ENCODE results near the gene KCNK15. TPM values are rescaled to one million over a fixed set of nuclear protein-coding genes. Genes with fewer than 3 reads are reported as not detected.

Gene KCNK15
- total and polyA plus RNA-seq, 4 experiments from 2014 or later: not detected

DNA sequence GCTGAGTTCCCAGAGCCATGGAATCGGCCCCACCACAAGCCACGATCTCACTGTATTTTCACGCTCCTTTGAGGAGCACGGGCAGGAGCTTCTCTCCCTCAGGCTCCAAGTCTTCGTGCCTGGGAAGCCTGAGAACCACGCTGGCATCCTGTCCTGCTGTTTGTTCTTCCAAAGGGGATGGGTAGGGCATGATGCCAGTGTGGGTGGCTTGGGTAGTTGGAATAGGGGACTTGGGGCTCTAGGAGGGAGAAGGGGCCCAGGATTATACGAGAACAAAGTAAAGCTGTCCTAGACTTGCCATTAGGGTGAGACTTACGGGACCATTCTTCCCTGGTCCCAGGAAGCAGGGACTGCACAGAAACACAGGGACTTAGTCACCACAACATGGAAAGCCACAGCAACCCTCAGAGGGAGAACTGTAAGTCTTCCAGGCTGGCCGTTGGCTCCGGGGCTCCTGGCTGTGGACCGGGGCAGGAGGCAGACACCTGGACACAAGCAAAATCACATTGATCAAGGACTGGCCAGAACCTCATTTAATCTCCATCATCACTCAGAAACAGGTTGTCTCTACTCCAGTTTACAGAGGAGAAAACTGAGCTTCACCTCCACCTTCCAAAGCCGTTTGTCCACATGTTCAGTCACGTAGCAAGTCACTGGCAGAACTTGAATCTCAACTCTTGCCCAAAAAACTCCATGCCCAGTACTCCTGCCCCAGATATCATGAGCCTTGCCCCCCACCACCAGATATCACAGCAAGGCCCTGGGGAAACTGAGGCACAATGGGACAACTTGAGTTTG is 29.2 kb upstream of the KCNK15 start:
- H3K36me3 ChIP-seq (ENCODE audit: insufficient read depth, low read length): no peaks in the 10 kb centered on the region
- Mint-ChIP-seq H3K4me1 (no peaks in the 10 kb centered on the region), H3K27ac (no peak overlapping the region), H3K27me3 (peaks cover 2 to 3% of the 10 kb centered on the region in 2 donors), H3K4me3 (no peak overlapping the region), H3K36me3 (no peaks in the 10 kb centered on the region), H3K9me3 (no peaks in the 10 kb centered on the region)
- no peak overlapping the region for H3K27ac ChIP-seq (ENCODE audit: low read depth, low read length)
- intact Hi-C loops (cut with micrococcal nuclease): no loop called here
- ChIA-PET POLR2A (ENCODE audit: partially characterized antibody) (interaction anchor here (0.5 kb wide), 1 partner anchor 231 kb away, joined by 3 read pairs; no protein-coding TSS in a partner anchor), CTCF (ENCODE audit: partially characterized antibody) (interaction anchor here (0.8 kb wide), 1 partner anchor 31 kb away, joined by 3 read pairs; no protein-coding TSS in a partner anchor)
- no peaks in the 10 kb centered on the region for H3K4me1 ChIP-seq (ENCODE audit: insufficient read depth, low read length)
- DNase-seq: no peak
- no peak overlapping the region for H3K4me3 ChIP-seq (ENCODE audit: low read length in 2 of 2)
- H3K9me3 ChIP-seq (ENCODE audit: control insufficient read depth in 1 of 2, low read length in 2 of 2): no peaks in the 10 kb centered on the region
- H3K27me3 ChIP-seq (ENCODE audit: insufficient read depth, low read length): no peaks in the 10 kb centered on the region

DNA sequence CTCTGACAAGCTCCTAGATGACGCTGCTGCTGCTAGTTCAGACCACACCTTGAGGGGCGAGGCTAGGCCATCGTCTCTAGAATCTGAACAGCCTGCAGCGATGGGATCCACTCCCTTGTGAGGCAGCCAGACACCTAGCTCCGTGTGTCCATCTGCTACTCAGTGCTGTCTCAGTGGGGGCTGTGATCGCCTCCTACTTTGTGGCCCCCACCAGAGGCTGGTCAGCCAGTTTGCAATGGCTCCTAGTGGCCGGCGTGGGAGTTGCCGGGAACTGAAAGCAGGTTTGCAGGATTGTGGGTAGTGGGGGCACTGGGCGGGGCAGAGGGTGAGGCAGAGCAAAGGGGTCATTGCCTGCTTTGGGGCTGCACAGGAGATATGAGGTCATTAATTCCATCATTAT is 27.7 kb upstream of the KCNK15 start:
- Mint-ChIP-seq H3K9me3 (no peaks in the 10 kb centered on the region), H3K4me3 (no peak overlapping the region), H3K4me1 (no peaks in the 10 kb centered on the region), H3K27ac (no peak overlapping the region), H3K27me3 (peaks cover 0 to 2% of the 10 kb centered on the region in 2 donors), H3K36me3 (no peaks in the 10 kb centered on the region)
- H3K4me1 ChIP-seq (ENCODE audit: insufficient read depth, low read length): no peaks in the 10 kb centered on the region
- no peak for DNase-seq
- intact Hi-C loops (cut with micrococcal nuclease): no loop called here
- H3K36me3 ChIP-seq (ENCODE audit: insufficient read depth, low read length): no peaks in the 10 kb centered on the region
- no peaks in the 10 kb centered on the region for H3K9me3 ChIP-seq (ENCODE audit: control insufficient read depth in 1 of 2, low read length in 2 of 2)
- H3K4me3 ChIP-seq (ENCODE audit: low read length in 2 of 2): no peak overlapping the region
- no peak overlapping the region for H3K27ac ChIP-seq (ENCODE audit: low read depth, low read length)
- POLR2A ChIA-PET (ENCODE audit: partially characterized antibody): no interaction called here
- no peaks in the 10 kb centered on the region for H3K27me3 ChIP-seq (ENCODE audit: insufficient read depth, low read length)
- CTCF ChIA-PET (ENCODE audit: partially characterized antibody): interaction anchor here (0.7 kb wide), 1 partner anchor 139 kb away, joined by 3 read pairs; no protein-coding TSS in a partner anchor

DNA sequence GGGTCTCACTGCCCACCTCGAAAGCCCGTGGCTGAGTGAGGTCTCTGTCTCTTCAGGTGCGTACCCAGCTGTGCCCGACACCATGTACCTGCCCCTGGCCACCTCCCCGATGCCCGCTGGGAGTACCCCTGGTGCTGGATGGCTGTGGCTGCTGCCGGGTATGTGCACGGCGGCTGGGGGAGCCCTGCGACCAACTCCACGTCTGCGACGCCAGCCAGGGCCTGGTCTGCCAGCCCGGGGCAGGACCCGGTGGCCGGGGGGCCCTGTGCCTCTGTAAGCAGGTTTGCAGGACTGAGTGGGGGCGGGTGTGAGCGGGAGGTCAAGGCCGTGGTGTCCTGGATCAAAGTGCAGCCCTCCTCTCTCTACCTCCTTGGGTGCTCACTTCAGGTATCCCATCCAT is 25.8 kb upstream of the KCNK15 start:
- no peaks in the 10 kb centered on the region for H3K4me1 Mint-ChIP-seq
- H3K9me3 Mint-ChIP-seq: no peaks in the 10 kb centered on the region
- Histone ChIP-seq H3K4me1 (ENCODE audit: insufficient read depth, low read length) (no peaks in the 10 kb centered on the region), H3K4me3 (ENCODE audit: low read length in 2 of 2) (no peak overlapping the region), H3K27me3 (ENCODE audit: insufficient read depth, low read length) (no peaks in the 10 kb centered on the region), H3K27ac (ENCODE audit: low read depth, low read length) (no peak overlapping the region), H3K36me3 (ENCODE audit: insufficient read depth, low read length) (no peaks in the 10 kb centered on the region), H3K9me3 (ENCODE audit: control insufficient read depth in 1 of 2, low read length in 2 of 2) (no peaks in the 10 kb centered on the region)
- H3K36me3 Mint-ChIP-seq: no peaks in the 10 kb centered on the region
- ChIA-PET CTCF (ENCODE audit: partially characterized antibody) (no interaction called here), POLR2A (ENCODE audit: partially characterized antibody) (no interaction called here)
- H3K27ac Mint-ChIP-seq: no peak overlapping the region
- intact Hi-C loops (cut with micrococcal nuclease): no loop called here
- DNase-seq: no peak
- no peak overlapping the region for H3K4me3 Mint-ChIP-seq
- no peaks in the 10 kb centered on the region for H3K27me3 Mint-ChIP-seq

DNA sequence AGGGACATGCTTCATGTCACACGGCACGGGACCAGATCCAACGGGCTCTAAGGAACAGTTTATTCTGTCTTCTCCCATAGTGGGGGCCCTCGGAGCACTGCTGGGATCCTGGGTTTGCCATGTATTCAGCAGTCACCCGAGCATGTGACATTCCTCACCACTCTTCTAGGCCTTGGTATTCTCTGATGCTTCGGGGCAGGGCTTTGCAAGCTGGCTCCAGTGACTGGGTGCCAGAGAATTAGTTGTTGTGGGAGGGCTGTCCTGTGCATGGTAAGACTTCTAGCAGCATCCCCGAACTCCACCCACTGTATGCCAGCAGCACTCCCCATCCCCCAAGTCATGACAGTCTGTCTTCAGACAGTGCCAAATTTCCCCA is 25.1 kb upstream of the KCNK15 start:
- ChIA-PET CTCF (ENCODE audit: partially characterized antibody) (no interaction called here), POLR2A (ENCODE audit: partially characterized antibody) (no interaction called here)
- Mint-ChIP-seq H3K27me3 (no peaks in the 10 kb centered on the region), H3K4me3 (no peak overlapping the region), H3K9me3 (no peaks in the 10 kb centered on the region), H3K4me1 (no peaks in the 10 kb centered on the region), H3K27ac (no peak overlapping the region), H3K36me3 (no peaks in the 10 kb centered on the region)
- no peak overlapping the region for H3K27ac ChIP-seq (ENCODE audit: low read depth, low read length)
- H3K4me3 ChIP-seq (ENCODE audit: low read length in 2 of 2): no peak overlapping the region
- intact Hi-C loops (cut with micrococcal nuclease): no loop called here
- no peaks in the 10 kb centered on the region for H3K36me3 ChIP-seq (ENCODE audit: insufficient read depth, low read length)
- no peak for DNase-seq
- no peaks in the 10 kb centered on the region for H3K4me1 ChIP-seq (ENCODE audit: insufficient read depth, low read length)
- H3K9me3 ChIP-seq (ENCODE audit: control insufficient read depth in 1 of 2, low read length in 2 of 2): no peaks in the 10 kb centered on the region
- H3K27me3 ChIP-seq (ENCODE audit: insufficient read depth, low read length): no peaks in the 10 kb centered on the region

DNA sequence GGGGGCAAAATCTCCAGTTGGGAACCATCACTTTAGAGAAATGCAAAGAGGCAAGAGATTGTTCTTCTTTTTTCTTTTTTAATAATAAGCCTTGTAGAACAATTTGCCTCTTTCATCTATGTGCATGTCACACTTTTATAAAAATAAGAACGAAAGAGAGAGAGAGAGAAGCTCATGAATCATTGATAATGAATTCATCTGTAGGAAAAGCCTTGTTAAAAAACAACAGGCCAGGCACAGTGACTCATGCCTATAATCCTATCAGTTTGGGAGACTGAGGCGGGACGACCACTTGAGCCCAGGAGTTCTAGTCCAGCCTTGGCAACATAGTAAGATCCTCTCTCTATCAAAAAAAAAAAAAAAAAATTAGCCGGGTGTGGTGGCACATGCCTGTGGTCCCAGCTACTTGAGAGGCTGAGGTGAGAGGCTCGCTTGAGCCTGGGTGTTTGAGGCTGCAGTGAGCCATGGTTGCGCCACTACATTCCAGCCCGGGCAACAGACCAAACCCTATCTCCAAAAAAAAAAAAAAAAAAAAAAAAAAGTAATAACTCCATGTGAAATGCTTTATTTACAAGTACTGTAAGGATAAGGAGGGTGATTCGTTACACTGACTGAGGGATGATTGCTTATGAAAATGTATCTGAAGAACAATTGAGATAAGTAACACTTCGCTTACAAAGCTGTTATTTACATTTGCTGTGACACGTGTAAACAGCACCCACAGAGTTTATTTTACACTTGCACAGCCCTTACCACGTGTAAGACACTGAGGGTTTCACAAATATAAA is 24.5 kb upstream of the KCNK15 start:
- ChIA-PET POLR2A (ENCODE audit: partially characterized antibody) (no interaction called here), CTCF (ENCODE audit: partially characterized antibody) (no interaction called here)
- Histone ChIP-seq H3K4me1 (ENCODE audit: insufficient read depth, low read length) (no peaks in the 10 kb centered on the region), H3K4me3 (ENCODE audit: low read length in 2 of 2) (no peak overlapping the region), H3K27ac (ENCODE audit: low read depth, low read length) (no peak overlapping the region), H3K27me3 (ENCODE audit: insufficient read depth, low read length) (no peaks in the 10 kb centered on the region), H3K9me3 (ENCODE audit: control insufficient read depth in 1 of 2, low read length in 2 of 2) (no peaks in the 10 kb centered on the region), H3K36me3 (ENCODE audit: insufficient read depth, low read length) (no peaks in the 10 kb centered on the region)
- H3K27ac Mint-ChIP-seq: no peak overlapping the region
- no peaks in the 10 kb centered on the region for H3K36me3 Mint-ChIP-seq
- no peaks in the 10 kb centered on the region for H3K9me3 Mint-ChIP-seq
- no peak for DNase-seq
- H3K4me1 Mint-ChIP-seq: no peaks in the 10 kb centered on the region
- H3K27me3 Mint-ChIP-seq: no peaks in the 10 kb centered on the region
- intact Hi-C loops (cut with micrococcal nuclease): no loop called here
- H3K4me3 Mint-ChIP-seq: no peak overlapping the region

DNA sequence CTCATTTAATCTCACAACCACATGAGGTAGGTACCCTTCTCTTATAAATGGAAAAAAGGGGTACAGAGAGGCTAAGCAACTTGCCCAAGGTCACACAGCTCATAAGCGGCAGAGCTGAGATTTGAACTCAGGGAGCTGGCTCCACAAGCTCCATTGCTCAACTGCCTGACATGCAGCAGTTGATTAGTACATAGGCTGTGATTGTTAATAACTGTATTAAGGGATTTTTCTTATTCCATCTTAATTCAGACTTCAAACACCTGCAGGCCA is 23.9 kb upstream of the KCNK15 start:
- H3K4me1 Mint-ChIP-seq: no peaks in the 10 kb centered on the region
- Histone ChIP-seq H3K9me3 (ENCODE audit: control insufficient read depth in 1 of 2, low read length in 2 of 2) (no peaks in the 10 kb centered on the region), H3K36me3 (ENCODE audit: insufficient read depth, low read length) (no peaks in the 10 kb centered on the region), H3K27me3 (ENCODE audit: insufficient read depth, low read length) (no peaks in the 10 kb centered on the region), H3K4me3 (ENCODE audit: low read length in 2 of 2) (no peak overlapping the region), H3K27ac (ENCODE audit: low read depth, low read length) (no peak overlapping the region), H3K4me1 (ENCODE audit: insufficient read depth, low read length) (no peaks in the 10 kb centered on the region)
- no peaks in the 10 kb centered on the region for H3K27me3 Mint-ChIP-seq
- no peak overlapping the region for H3K4me3 Mint-ChIP-seq
- intact Hi-C loops (cut with micrococcal nuclease): no loop called here
- no peak for DNase-seq
- no peak overlapping the region for H3K27ac Mint-ChIP-seq
- H3K36me3 Mint-ChIP-seq: no peaks in the 10 kb centered on the region
- H3K9me3 Mint-ChIP-seq: no peaks in the 10 kb centered on the region
- ChIA-PET POLR2A (ENCODE audit: partially characterized antibody) (no interaction called here), CTCF (ENCODE audit: partially characterized antibody) (no interaction called here)

DNA sequence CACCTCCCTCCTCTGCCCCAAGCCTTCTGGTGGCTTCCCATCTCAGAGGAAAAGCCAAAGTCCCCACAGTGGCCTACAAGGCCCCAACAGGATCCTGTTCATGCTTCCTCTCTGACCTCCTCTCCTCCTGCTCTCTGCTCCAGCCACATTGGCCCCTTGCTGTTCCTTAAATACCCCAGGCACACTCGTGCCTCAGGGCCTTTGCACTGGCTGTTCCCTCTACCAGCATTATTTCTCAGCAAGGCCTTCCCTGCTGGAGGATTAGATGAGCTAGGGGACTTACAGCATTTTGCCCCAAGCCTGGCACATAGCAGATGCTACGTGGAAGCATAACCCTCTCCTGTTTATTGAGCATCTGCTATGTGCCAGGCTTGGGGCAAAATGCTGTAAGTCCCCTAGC is 22.7 kb upstream of the KCNK15 start:
- Histone ChIP-seq H3K36me3 (ENCODE audit: insufficient read depth, low read length) (no peaks in the 10 kb centered on the region), H3K4me1 (ENCODE audit: insufficient read depth, low read length) (no peaks in the 10 kb centered on the region)
- H3K36me3 Mint-ChIP-seq: no peaks in the 10 kb centered on the region

More for the DNA sequence above, 22.7 kb upstream of the KCNK15 start:
- intact Hi-C loops (cut with micrococcal nuclease): no loop called here
- Mint-ChIP-seq H3K9me3 (no peaks in the 10 kb centered on the region), H3K27ac (no peak overlapping the region), H3K4me3 (no peak overlapping the region), H3K27me3 (no peaks in the 10 kb centered on the region), H3K4me1 (no peaks in the 10 kb centered on the region)
- POLR2A ChIA-PET (ENCODE audit: partially characterized antibody): no interaction called here
- Histone ChIP-seq H3K27ac (ENCODE audit: low read depth, low read length) (no peak overlapping the region), H3K4me3 (ENCODE audit: low read length in 2 of 2) (no peak overlapping the region), H3K27me3 (ENCODE audit: insufficient read depth, low read length) (no peaks in the 10 kb centered on the region), H3K9me3 (ENCODE audit: control insufficient read depth in 1 of 2, low read length in 2 of 2) (no peaks in the 10 kb centered on the region)
- CTCF ChIA-PET (ENCODE audit: partially characterized antibody): interaction anchor here (1.1 kb wide), 1 partner anchor 38 kb away, joined by 5 read pairs; no protein-coding TSS in a partner anchor
- DNase-seq: no peak
